IPS-18c (cell line): ENCODE data around the gene RNF112.

Experiments used
- H3K4me3 ChIP-seq: 2 replicates; pipeline ENCODE4 v1.7.0; 2013; ENCODE audit warnings: low read depth, mild to moderate bottlenecking, low read length, moderate library complexity; ENCODE audit not compliant: insufficient read depth
- H3K9me3 ChIP-seq: one replicate; pipeline ENCODE4 v1.6.1; 2013; ENCODE audit warnings: mild to moderate bottlenecking, low read length, moderate library complexity; ENCODE audit not compliant: control insufficient read depth, insufficient read depth

Gene RNF112

GRCh38 chr17:19371259-19372010 lies 39.6 kb upstream of the RNF112 start:
- Histone ChIP-seq H3K4me3 (no peak overlapping the region), H3K9me3 (no peaks in the 10 kb centered on the region)

GRCh38 chr17:19372011-19372370 lies 39.0 kb upstream of the RNF112 start:
- Histone ChIP-seq H3K4me3 (no peak overlapping the region), H3K9me3 (no peaks in the 10 kb centered on the region)

GRCh38 chr17:19372439-19372838 lies 38.6 kb upstream of the RNF112 start:
- H3K4me3 ChIP-seq, result no peak overlapping the region
- no peaks in the 10 kb centered on the region for H3K9me3 ChIP-seq

- H3K9me3 ChIP-seq, result no peaks in the 10 kb centered on the region
- no peak overlapping the region for H3K4me3 ChIP-seq
Observed at GRCh38 chr17:19372866-19373504, 38.0 kb upstream of the RNF112 start.

- no peak overlapping the region for H3K4me3 ChIP-seq
- H3K9me3 ChIP-seq, result no peaks in the 10 kb centered on the region
Observed at GRCh38 chr17:19374136-19374535, 36.9 kb upstream of the RNF112 start.

GRCh38 chr17:19375732-19376131 lies 35.3 kb upstream of the RNF112 start:
- Histone ChIP-seq H3K9me3 (no peaks in the 10 kb centered on the region), H3K4me3 (no peak overlapping the region)

GRCh38 chr17:19376811-19377210 lies 34.2 kb upstream of the RNF112 start:
- Histone ChIP-seq H3K4me3 (peak overlapping the region; percentile 97), H3K9me3 (no peaks in the 10 kb centered on the region)

GRCh38 chr17:19377602-19378415 lies 33.2 kb upstream of the RNF112 start:
- Histone ChIP-seq H3K4me3 (peak overlapping the region; percentile 97), H3K9me3 (no peaks in the 10 kb centered on the region)

- peak within 1 kb of the TSS; percentile 97 for H3K4me3 ChIP-seq
Observed at GRCh38 chr17:19378416-19379360, 32.3 kb upstream of the RNF112 start, which contains the start of gene MAPK7. Gene MAPK7 (plus strand): TSS chr17:19378498. CDS start chr17:19378901, 403 bp downstream.

GRCh38 chr17:19379361-19380065 lies 31.5 kb upstream of the RNF112 start:
- Histone ChIP-seq H3K9me3 (no peaks in the 10 kb centered on the region), H3K4me3 (peak overlapping the region; percentile 97)

More at GRCh38 chr17:19378416-19379360, 32.3 kb upstream of the RNF112 start, which contains the start of gene MAPK7:
- H3K9me3 ChIP-seq, result no peaks in the 10 kb centered on the region

GRCh38 chr17:19380481-19381301 lies 30.3 kb upstream of the RNF112 start:
- Histone ChIP-seq H3K4me3 (no peak overlapping the region), H3K9me3 (no peaks in the 10 kb centered on the region)

GRCh38 chr17:19381361-19381740 lies 29.7 kb upstream of the RNF112 start:
- no peak overlapping the region for H3K4me3 ChIP-seq

GRCh38 chr17:19381741-19382444 lies 29.1 kb upstream of the RNF112 start:
- H3K4me3 ChIP-seq, result no peak overlapping the region
- H3K9me3 ChIP-seq, result no peaks in the 10 kb centered on the region

More at GRCh38 chr17:19381361-19381740, 29.7 kb upstream of the RNF112 start:
- no peaks in the 10 kb centered on the region for H3K9me3 ChIP-seq

- Histone ChIP-seq H3K9me3 (no peaks in the 10 kb centered on the region), H3K4me3 (no peak overlapping the region)
Observed at GRCh38 chr17:19382531-19383444, 28.2 kb upstream of the RNF112 start.
